ENCODE results near the gene OR2D2.
"Not testable (repeated sequence)": the region's sequence is repeated elsewhere in the genome, so short reads cannot be mapped to it uniquely, and the experiment has no call there.

Gene OR2D2

GRCh38 chr11:6855971-6856541 is 36.2 kb downstream of the OR2D2 start:
- DNase-seq (ENCODE audit: insufficient read length, low spot score) = no peak
- FAIRE-seq = peak; percentile 95
- TF ChIP-seq POLR2A (IDR thresholded peaks at IDR 0.05; ENCODE audit: low read depth, low read length) = no peak

- not testable (repeated sequence) for FAIRE-seq
These were observed 37.5 kb downstream of the OR2D2 start for GRCh38 chr11:6854801-6855200.

GRCh38 chr11:6850526-6850925 is 41.8 kb downstream of the OR2D2 start:
- FAIRE-seq = no peak
- no peak for TF ChIP-seq POLR2A (IDR thresholded peaks at IDR 0.05; ENCODE audit: low read depth, low read length)
- no peak for DNase-seq (ENCODE audit: insufficient read length, low spot score)

More at GRCh38 chr11:6854801-6855200, 37.5 kb downstream of the OR2D2 start:
- DNase-seq (ENCODE audit: insufficient read length, low spot score) = not testable (repeated sequence)

- DNase-seq (ENCODE audit: insufficient read length, low spot score) (no peak), FAIRE-seq (no peak)
- no peak for TF ChIP-seq POLR2A (IDR thresholded peaks at IDR 0.05; ENCODE audit: low read depth, low read length)
These were observed 46.9 kb downstream of the OR2D2 start, which contains the start of gene OR10A5 for GRCh38 chr11:6845383-6845782. Gene OR10A5 (plus strand): TSS chr11:6845683. CDS start chr11:6845683, 0 bp downstream.

GRCh38 chr11:6844356-6844755 is 47.9 kb downstream of the OR2D2 start:
- DNase-seq (ENCODE audit: insufficient read length, low spot score) = no peak
- FAIRE-seq = no peak
- no peak for TF ChIP-seq POLR2A (IDR thresholded peaks at IDR 0.05; ENCODE audit: low read depth, low read length)

GRCh38 chr11:6843670-6844069 is 48.6 kb downstream of the OR2D2 start:
- DNase-seq (ENCODE audit: insufficient read length, low spot score) (no peak), FAIRE-seq (no peak)
- no peak for TF ChIP-seq POLR2A (IDR thresholded peaks at IDR 0.05; ENCODE audit: low read depth, low read length)

GRCh38 chr11:6841694-6842093 is 50.6 kb downstream of the OR2D2 start:
- FAIRE-seq = no peak
- DNase-seq (ENCODE audit: insufficient read length, low spot score) = no peak
- TF ChIP-seq POLR2A (IDR thresholded peaks at IDR 0.05; ENCODE audit: low read depth, low read length) = no peak
